ENCODE data around the gene CCDC149.

Gene CCDC149

DNA sequence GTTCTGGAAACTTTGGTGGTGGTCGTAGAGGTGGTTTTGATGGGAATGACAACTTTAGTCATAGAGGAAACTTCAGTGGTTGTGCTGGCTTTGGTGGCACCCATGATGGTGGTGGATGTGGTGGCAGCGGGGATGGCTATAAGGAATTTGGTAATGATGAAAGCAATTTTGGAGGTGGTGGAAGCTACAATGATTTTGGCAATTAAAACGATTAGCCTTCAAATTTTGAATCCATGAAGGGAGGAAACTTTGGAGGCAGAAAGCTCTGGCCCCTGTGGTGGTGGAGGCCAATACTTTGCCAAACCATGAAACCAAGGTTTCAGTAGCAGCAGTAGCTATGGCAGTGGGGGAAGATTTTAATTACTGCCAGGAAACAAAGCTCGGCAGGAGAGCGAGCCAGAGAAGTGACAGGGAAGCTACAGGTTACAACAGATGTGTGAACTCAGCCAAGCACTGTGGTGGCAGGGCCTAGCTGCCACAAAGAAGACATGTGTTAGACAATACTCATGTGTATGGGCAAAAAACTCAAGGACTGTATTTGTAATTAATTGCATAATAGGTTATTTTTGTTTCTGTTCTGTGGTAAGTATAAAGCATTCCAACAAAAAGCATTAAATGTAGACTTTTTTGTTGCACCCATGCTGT lies 140.7 kb downstream of the CCDC149 start:
- H3K27me3 ChIP-seq (ENCODE audit: insufficient read depth, poor library complexity, severe bottlenecking): no peaks in the 10 kb centered on the region
- no peak overlapping the region for H3K27ac ChIP-seq (replicated peaks)
- no peak overlapping the region for H3K4me3 ChIP-seq (replicated peaks; ENCODE audit: insufficient read depth, low read length)
- no peak for TF ChIP-seq SPI1 (IDR thresholded peaks at IDR 0.05; ENCODE audit: borderline replicate concordance, low read depth)
- no peak for DNase-seq (ENCODE audit: low read depth in 1 of 2, low spot score in 1 of 2)

DNA sequence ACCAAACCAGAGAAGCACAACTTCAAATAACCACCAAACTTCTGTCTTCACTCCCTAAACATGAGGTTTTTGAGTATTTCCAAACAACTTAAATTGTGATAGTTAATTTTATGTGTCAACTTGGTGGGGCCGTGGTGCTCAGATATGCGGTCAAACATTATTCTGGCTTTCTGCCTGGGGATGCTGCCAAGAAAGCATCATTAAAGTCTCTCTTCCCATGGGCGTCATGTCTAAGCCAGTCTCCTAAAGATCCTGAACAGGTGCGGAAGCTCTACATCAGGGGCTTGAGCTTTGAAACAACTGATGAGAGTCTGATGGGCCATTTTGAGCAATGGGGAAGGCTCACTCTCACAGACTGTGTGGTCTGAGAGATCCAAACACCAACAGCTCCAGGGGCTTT lies 141.6 kb downstream of the CCDC149 start:
- TF ChIP-seq GABPA (IDR thresholded peaks at IDR 0.05; ENCODE audit: low read depth) (no peak), SPI1 (IDR thresholded peaks at IDR 0.05; ENCODE audit: borderline replicate concordance, low read depth) (no peak)
- TF ChIP-seq, protein P1, sequence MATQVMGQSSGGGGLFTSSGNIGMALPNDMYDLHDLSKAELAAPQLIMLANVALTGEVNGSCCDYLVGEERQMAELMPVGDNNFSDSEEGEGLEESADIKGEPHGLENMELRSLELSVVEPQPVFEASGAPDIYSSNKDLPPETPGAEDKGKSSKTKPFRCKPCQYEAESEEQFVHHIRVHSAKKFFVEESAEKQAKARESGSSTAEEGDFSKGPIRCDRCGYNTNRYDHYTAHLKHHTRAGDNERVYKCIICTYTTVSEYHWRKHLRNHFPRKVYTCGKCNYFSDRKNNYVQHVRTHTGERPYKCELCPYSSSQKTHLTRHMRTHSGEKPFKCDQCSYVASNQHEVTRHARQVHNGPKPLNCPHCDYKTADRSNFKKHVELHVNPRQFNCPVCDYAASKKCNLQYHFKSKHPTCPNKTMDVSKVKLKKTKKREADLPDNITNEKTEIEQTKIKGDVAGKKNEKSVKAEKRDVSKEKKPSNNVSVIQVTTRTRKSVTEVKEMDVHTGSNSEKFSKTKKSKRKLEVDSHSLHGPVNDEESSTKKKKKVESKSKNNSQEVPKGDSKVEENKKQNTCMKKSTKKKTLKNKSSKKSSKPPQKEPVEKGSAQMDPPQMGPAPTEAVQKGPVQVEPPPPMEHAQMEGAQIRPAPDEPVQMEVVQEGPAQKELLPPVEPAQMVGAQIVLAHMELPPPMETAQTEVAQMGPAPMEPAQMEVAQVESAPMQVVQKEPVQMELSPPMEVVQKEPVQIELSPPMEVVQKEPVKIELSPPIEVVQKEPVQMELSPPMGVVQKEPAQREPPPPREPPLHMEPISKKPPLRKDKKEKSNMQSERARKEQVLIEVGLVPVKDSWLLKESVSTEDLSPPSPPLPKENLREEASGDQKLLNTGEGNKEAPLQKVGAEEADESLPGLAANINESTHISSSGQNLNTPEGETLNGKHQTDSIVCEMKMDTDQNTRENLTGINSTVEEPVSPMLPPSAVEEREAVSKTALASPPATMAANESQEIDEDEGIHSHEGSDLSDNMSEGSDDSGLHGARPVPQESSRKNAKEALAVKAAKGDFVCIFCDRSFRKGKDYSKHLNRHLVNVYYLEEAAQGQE (IDR thresholded peaks at IDR 0.05; ENCODE audit: insufficient replicate concordance, low read depth): no peak
- no peak overlapping the region for H3K4me3 ChIP-seq (replicated peaks; ENCODE audit: insufficient read depth, low read length)
- H3K27ac ChIP-seq (replicated peaks): no peak overlapping the region
- no peak for DNase-seq (ENCODE audit: low read depth in 1 of 2, low spot score in 1 of 2)
- H3K27me3 ChIP-seq (ENCODE audit: insufficient read depth, poor library complexity, severe bottlenecking): no peaks in the 10 kb centered on the region

DNA sequence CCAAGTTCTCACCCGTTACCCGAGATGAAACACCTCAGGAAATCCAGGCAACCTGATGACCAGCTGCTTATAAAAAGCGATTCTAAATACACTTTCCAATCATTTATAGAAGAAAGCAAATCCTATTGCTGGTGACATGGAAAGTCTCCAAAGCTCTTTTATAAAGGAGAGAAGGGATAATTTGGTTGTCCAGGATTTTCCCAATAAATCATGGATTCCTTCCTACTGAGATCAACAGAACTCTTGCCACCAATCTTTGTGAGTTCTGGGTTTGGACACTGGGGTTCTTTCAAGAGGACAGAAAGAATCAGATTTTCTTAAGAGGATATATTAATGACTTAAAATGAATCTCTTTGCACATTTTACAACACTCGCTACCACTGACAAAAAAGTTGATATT lies 142.2 kb downstream of the CCDC149 start:
- DNase-seq (ENCODE audit: low read depth in 1 of 2, low spot score in 1 of 2): no peak
- Histone ChIP-seq H3K4me3 (replicated peaks; ENCODE audit: insufficient read depth, low read length) (no peak overlapping the region), H3K27ac (replicated peaks) (no peak overlapping the region), H3K27me3 (ENCODE audit: insufficient read depth, poor library complexity, severe bottlenecking) (no peaks in the 10 kb centered on the region)
- TF ChIP-seq, protein P1 (IDR thresholded peaks at IDR 0.05; ENCODE audit: insufficient replicate concordance, low read depth): no peak
- TF ChIP-seq, protein P2, sequence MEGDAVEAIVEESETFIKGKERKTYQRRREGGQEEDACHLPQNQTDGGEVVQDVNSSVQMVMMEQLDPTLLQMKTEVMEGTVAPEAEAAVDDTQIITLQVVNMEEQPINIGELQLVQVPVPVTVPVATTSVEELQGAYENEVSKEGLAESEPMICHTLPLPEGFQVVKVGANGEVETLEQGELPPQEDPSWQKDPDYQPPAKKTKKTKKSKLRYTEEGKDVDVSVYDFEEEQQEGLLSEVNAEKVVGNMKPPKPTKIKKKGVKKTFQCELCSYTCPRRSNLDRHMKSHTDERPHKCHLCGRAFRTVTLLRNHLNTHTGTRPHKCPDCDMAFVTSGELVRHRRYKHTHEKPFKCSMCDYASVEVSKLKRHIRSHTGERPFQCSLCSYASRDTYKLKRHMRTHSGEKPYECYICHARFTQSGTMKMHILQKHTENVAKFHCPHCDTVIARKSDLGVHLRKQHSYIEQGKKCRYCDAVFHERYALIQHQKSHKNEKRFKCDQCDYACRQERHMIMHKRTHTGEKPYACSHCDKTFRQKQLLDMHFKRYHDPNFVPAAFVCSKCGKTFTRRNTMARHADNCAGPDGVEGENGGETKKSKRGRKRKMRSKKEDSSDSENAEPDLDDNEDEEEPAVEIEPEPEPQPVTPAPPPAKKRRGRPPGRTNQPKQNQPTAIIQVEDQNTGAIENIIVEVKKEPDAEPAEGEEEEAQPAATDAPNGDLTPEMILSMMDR (IDR thresholded peaks at IDR 0.05; ENCODE audit: insufficient read depth, low read length): no peak
- no peak for TF ChIP-seq POLR2AphosphoS5 (IDR thresholded peaks at IDR 0.05; ENCODE audit: low read depth)
- no peak for TF ChIP-seq SPI1 (IDR thresholded peaks at IDR 0.05; ENCODE audit: borderline replicate concordance, low read depth)
- no peak for TF ChIP-seq GABPA (IDR thresholded peaks at IDR 0.05; ENCODE audit: low read depth)

DNA sequence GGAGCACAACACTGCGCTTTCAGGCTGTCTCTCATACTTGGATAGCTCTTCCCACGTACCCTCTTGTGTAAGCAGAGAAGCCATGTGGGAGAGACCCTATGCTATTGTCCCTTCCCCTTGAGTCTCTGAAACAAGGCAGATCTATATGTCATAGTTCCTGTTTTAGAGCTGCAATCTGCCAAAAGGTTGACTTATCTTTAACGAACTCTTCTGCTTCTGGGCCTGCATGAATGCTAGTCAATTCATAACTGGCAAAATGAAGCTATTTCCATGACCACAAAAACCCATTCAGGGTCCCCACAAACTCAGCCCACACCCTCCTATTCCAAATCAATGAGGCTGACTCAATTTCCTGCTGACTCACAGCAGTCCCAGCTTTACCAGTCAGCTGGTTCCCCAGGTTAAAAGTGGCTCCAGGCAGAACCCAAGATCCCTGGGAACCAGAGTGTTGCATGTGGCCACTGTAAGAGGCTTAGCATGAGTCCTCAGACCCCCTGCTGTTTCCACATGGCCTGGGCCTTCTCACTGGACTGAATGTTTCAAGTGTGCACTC lies 142.7 kb downstream of the CCDC149 start:
- no peak for TF ChIP-seq SPI1 (IDR thresholded peaks at IDR 0.05; ENCODE audit: borderline replicate concordance, low read depth)
- no peak overlapping the region for H3K27ac ChIP-seq (replicated peaks)
- H3K4me3 ChIP-seq (replicated peaks; ENCODE audit: insufficient read depth, low read length): no peak overlapping the region
- H3K27me3 ChIP-seq (ENCODE audit: insufficient read depth, poor library complexity, severe bottlenecking): no peaks in the 10 kb centered on the region
- peak in 1 of 2 experiments; percentile 19 for DNase-seq (ENCODE audit: low read depth in 1 of 2, low spot score in 1 of 2)

DNA sequence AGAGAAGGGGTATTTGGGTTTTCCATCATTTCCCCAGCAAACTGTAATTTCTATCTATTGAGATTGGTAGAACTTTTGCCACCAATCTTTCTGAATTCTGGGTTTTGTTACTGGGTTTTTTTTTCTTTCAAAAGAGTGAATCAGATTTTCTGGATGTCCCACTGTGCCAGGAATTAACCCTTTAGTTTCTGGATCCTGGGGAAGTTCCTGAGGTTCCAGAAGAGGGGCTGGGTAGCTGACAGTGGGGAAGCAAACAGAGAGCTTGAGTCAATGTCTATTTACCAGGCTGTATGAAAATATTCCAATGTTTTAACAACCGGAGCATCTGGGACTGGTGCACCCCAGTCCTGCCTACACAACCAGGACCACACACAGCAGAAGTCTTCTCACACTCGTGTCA lies 143.3 kb downstream of the CCDC149 start:
- TF ChIP-seq POLR2AphosphoS5 (IDR thresholded peaks at IDR 0.05; ENCODE audit: low read depth) (no peak), GABPA (IDR thresholded peaks at IDR 0.05; ENCODE audit: low read depth) (no peak), SPI1 (IDR thresholded peaks at IDR 0.05; ENCODE audit: borderline replicate concordance, low read depth) (no peak)
- TF ChIP-seq, protein P1 (IDR thresholded peaks at IDR 0.05; ENCODE audit: insufficient replicate concordance, low read depth): no peak
- TF ChIP-seq, protein P2 (IDR thresholded peaks at IDR 0.05; ENCODE audit: insufficient read depth, low read length): no peak

More for the DNA sequence above, 143.3 kb downstream of the CCDC149 start:
- Histone ChIP-seq H3K27me3 (ENCODE audit: insufficient read depth, poor library complexity, severe bottlenecking) (no peaks in the 10 kb centered on the region), H3K27ac (replicated peaks) (no peak overlapping the region), H3K4me3 (replicated peaks; ENCODE audit: insufficient read depth, low read length) (no peak overlapping the region)
- DNase-seq (ENCODE audit: low read depth in 1 of 2, low spot score in 1 of 2): no peak
